Right ventricle myocardium superior (tissue), 1 donor: ENCODE measurements around the gene SLC66A1. TPM values are rescaled to one million over a fixed set of nuclear protein-coding genes. Genes with fewer than 3 reads are reported as not detected.
A peak's percentile ranks its signal among the peaks of the same experiment; 100 is the strongest.

ENCODE experiments used
- ATAC-seq: fragments of 200-7000 bp; cut with Tn5 transposase; one replicate; pipeline ENCODE4 v1.9.1; 2020; ENCODE audit warnings: mild to moderate bottlenecking; ENCODE audit not compliant: poor library complexity
- DNase-seq: peaks from one replicate; pipeline ENCODE4 v3.0.0-alpha.2; 2020
- intact Hi-C: fragments of 100-400 bp; cut with DNase I; formaldehyde crosslinking; loops from one replicate; pipeline ENCODE4 v1.11.2; 2022
- total RNA-seq: library from RNA; stranded (reverse); fragmentation: NEBNext Ultra II Directional; extraction: Animal tissue kit (Norgen Biotek cat#: 25700); gene quantifications from one replicate; pipeline ENCODE4 v1.2.1, GENCODE V29; 2021
- donor health status: DM: no; HTN: yes; CAD: no; lungs with severe emphysema.

Gene SLC66A1
- total RNA-seq, 1 donor from 2014 or later, result 5.8 TPM

DNA sequence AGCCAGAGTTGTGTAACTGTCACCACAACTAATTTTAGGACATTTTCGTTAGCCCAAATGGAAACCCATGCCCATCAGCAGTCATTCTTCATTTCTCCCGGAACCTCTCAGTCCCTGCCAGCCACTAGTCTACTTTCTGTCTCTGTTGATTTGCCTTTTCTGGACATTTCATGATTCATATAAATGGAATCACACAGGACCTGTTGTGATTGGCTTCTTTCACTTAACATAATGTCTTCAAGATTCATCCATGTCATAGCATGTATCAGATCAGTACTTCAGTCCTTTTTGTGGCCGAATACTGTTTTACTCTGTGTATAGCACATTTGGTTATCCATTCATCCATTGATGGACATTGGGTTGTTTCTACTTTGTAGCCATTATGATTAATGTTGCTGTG lies 7.1 kb downstream of the SLC66A1 start:
- intact Hi-C loops, result no loop called here
- DNase-seq, result no peak
- ATAC-seq, result no peak

DNA sequence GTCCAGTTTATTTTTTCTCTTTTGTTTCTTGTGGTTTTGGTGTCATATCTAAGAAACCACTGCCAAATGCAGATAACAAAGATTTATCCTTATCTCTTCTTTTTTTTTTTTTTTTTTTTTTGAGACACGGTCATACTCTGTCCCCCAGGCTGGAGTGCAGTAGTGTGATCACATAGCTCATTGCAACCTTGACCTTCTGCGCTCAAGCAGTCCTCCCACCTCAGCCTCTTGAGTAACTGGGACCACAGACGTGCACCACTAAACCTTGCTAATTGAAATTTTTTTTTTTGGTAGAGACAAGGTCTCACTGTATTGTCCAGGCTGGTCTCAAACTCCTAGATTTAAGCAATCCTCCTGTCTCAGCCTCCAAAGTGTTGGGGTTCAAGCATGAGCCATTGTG lies 8.9 kb downstream of the SLC66A1 start:
- DNase-seq (no peak), ATAC-seq (no peak)
- intact Hi-C loops, result no loop called here

DNA sequence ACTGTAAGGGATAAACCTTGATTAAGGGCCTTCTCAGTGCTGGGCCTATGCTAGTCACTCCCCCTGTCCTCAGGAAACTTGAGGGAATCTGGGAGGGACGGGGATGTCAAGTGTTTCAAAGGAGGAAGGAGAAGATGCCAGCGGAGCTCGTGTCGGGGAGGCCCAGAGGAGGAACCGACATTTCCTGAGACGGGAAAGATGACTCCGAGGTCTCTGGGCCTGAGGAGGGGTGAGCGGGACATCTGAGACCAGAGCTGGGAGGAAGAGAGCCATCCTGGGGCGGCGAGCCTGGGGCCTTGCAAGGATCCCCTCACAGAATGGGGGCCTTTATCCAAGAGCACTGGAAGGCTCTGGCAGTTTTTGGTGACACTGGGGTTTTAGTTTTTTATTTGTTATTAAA lies 10.4 kb downstream of the SLC66A1 start:
- intact Hi-C loops, result no loop called here
- DNase-seq, result no peak
- no peak for ATAC-seq

DNA sequence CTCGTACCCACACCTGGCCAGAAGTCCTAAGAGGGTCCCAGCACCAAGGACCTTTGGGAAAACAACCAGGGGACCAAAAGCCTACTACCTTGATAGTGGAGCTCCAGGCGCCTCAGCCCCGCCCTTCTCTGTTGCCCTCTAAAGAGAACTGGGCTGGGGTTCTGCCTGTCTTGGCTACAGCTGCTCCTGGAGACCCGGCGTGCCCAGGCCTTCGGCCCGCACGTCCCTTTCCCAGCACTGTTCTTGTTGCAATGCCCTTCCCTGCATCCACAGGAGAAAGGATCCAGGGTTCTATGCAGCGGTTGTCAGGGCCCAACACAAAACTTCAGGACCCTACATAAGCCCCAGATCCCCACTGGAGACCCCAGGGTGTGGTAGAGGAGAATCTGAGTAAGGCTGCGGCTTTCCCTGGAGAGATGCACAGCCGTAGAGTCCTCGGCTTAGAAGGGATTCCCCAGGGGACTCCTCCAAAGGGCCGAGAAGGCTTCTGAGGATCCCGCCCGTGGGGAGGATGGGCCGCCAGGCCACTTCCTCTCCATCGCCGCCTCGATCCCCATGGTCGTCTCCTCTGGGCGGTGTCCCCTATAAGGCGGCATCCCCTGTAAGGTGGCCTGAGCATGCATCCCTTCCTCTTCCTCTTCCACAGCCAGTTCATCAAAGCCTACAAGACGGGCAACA lies 12.0 kb downstream of the SLC66A1 start:
- ATAC-seq (no peak), DNase-seq (peak; percentile 36)
- intact Hi-C loops, result no loop called here

DNA sequence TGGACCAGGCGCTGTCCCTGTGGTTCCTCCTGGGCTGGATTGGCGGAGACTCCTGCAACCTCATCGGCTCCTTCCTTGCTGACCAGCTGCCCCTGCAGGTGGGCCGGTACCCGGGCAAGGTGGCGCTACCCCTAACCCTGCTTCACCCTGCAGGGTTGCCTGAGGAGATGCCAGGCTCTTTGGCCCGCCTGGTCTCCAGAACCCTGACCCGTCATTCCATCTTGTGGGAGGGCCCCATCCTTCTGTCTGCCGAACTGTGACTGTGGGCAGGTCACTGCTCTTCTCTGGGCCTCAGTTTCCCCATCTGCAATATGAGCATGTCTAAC lies 12.5 kb downstream of the SLC66A1 start:
- intact Hi-C loops, result no loop called here
- ATAC-seq (no peak), DNase-seq (no peak)

DNA sequence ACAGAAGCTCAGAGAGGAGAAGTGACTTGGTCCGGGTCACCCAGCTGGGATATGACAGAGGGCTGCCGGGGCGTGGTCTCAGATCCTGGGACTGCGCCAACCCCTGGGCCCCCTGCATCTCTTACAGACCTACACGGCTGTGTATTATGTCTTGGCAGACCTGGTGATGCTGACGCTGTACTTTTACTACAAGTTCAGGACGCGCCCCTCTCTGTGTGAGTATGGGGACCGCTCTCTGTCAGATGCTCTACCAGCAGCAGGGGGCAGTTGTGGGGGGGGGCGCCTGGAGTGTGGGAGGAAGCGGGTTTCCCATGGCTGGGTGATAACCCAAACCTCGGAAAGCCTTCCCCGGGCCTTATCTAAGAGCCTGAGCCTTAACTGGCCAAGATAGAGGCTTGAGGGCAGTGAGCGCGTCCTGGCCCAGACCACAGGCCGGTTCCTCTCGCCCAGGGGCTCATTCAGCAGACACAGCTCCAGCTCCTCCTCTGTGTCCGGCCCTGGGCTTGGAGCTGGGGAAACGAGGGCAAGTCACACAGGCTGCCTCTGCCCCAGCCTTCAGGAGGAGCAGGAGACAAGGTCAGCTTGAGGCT lies 13.3 kb downstream of the SLC66A1 start:
- peak; percentile 32 for DNase-seq
- no peak for ATAC-seq

DNA sequence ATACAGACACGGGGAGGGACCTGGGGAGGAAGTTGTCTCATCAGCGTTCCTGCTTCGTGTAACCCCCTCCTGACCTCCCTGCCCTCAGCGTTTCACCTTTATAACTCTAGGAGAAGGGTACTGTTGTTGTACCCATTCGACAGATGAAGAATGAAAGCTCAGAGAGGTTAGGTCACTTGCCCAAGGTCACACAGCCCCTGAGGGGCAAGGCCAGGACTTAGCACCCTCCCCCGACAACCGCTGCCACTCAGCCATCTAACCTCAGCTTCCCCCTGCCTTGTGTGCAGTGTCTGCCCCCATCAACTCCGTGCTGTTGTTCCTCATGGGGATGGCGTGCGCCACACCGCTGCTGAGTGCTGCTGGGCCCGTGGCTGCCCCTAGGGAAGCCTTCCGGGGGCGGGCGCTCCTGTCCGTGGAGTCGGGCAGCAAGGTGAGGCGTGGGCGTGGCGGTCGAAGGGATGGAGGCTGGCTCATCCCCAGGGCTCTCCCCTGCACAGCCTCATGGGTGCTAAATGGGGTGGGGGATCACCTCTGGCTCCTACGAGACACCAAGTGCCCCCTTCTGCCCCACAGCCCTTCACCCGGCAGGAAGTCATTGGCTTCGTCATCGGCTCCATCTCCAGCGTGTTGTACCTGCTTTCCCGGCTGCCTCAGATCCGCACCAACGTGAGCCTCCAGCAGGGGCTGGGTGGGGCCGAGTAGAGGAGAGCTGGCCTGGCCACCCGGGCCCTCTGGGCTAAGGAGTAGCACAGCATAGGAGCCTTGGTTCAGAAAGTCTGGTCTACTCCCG lies 14.0 kb downstream of the SLC66A1 start:
- peak; percentile 33 for DNase-seq
- intact Hi-C loops, result no loop called here
- no peak for ATAC-seq

More for the DNA sequence above, 13.3 kb downstream of the SLC66A1 start:
- intact Hi-C loops, result no loop called here

DNA sequence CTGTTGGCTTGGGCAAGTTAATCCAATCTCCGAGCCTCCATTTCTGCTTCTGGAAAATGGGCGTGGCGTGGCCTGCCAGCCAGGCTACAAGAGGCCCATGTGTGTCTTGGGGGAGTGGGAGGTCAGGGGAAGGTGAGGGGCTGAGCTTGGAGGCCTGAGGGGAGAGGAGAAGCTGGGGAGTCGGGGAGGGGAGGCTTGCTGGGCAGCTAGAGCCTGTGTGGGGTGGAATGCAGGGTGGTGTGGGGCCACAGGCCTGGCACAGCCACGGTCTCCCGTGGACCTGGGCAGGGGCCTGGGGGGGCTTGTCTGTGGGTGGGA lies 14.6 kb downstream of the SLC66A1 start:
- ATAC-seq (no peak), DNase-seq (no peak)
- intact Hi-C loops, result no loop called here

DNA sequence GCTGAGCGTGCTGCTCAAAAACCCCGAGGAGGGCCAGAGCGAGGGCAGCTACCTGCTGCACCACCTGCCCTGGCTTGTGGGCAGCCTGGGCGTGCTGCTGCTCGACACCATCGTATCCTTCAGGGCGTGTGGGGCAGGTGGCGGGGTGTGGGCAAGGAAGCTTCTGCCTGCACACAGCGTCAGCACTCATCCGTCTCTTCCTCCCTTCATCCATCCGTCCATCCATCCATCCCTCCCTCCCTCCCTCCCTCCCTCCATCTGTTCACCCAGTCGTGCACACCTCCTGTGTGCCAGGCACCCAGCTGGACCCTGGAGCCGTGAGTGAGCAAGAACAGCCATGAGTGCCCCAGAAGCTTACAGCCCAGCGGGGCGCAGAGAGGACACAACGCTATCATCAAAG lies 15.2 kb downstream of the SLC66A1 start:
- intact Hi-C loops, result no loop called here

DNA sequence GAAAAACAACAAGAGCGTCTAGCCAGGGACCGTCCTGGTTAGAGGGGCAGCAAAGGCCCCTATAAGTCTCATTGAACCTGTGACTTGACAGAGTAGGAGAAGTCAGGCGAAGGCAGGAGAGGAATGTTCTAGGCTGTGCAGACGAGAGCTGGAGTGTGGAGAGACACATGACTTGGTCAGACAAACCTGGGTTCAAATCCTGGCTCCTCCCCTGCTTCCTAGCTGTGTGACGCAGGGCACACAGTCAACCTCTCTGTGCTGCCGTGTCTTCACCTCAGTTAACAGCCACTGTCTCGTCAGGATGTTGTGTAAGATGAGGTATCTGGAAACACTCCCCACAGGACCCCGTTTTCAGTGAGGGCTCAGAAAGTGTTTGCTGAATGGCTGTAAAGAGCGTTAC lies 15.6 kb downstream of the SLC66A1 start:
- ATAC-seq (no peak), DNase-seq (no peak)
- intact Hi-C loops, result no loop called here

More for the DNA sequence above, 15.2 kb downstream of the SLC66A1 start:
- ATAC-seq (no peak), DNase-seq (peak; percentile 22)

DNA sequence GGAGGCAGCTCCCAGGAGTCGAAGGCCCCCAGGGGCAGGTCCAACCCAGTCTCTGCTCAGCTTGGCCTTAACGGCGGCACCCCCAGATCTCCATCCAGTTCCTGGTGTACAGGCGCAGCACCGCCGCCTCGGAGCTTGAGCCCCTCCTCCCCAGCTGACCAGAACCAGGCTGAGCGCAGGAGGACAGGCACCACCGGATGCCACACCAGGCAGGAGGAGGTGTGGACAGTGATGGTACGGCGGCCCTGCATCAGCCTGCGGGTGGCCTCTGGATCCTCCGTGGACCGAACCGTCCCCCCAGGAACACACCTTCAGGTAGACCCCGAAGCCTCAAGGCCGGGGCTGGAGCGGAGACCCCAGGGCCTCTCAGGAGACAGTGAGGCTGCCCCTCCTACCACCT lies 16.4 kb downstream of the SLC66A1 start:
- peak; percentile 27 for DNase-seq
- ATAC-seq, result no peak
- intact Hi-C loops, result no loop called here

DNA sequence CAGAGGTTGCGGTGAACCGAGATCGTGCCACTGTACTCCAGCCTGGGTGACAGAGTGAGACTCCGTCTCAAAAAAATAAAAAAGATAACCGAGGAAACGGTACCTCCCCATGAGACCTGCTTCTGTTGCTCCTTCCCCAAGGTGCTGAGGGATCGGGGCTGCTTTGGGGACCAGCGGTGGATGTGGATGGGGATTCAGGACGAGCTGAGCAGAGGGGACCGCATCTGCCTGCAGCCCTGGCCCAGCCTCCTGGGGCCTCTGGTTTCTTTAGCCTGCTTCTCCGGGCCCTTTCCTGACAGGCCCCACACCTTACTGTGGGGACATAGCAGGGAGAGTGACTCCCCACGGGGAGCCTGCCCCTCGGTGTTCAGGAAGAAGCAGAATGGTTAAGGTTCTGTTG lies 17.1 kb downstream of the SLC66A1 start:
- intact Hi-C loops, result no loop called here
- DNase-seq (peak; percentile 22), ATAC-seq (no peak)

DNA sequence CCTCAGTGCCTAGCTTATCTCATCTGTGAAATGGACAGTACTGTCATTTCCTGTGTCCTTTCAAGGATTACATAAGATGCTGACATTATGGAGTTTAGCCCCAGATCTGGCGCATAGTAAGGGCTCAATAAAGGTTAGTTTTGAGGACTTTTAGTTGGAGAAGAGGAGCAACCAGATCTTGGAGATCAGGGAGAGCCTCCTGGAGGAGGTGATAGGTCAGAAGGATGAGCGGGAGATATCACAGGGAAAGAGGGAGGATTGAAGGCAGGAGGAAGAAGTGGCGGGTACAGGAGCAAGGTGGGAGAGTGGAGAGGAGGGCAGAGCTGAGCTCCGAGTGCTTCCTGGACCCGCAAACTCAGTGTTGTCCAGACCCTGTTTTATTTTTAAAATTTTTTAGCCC lies 17.5 kb downstream of the SLC66A1 start:
- intact Hi-C loops, result no loop called here
- no peak for ATAC-seq
- DNase-seq, result no peak

DNA sequence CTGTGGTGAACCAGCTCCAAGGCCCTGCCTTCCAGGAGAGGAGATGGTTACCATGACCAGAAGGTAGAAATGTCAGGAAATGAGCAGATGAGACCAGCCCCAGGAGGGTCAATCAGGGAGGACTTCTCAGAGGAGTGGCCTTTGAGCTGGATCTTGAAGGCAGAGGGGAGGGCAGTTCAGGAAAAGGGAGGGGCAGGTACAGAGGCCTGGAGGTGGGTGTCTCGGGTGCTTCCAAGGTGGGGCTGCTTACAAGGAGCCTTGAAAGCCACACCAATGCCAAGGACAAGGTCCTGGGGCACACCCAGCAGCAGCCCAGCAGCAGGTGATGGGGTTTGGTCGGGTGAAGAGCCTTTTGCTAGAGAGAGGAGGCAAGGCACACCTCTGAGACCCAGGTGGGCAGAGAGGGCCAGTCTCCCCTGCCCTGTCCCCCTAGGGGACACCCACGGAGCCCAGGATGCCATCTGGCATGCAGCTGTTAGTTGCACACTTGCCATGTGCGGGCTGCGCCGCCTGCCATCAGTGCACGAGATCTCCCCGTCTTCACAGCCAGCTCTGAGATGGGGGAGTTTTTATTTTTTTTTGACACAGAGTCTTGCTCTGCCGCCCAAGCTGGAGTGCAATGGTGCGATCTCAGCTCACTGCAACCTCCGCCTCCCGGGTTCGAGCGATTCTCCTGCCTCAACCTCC lies 18.5 kb downstream of the SLC66A1 start:
- intact Hi-C loops, result no loop called here
- DNase-seq (no peak), ATAC-seq (no peak)

DNA sequence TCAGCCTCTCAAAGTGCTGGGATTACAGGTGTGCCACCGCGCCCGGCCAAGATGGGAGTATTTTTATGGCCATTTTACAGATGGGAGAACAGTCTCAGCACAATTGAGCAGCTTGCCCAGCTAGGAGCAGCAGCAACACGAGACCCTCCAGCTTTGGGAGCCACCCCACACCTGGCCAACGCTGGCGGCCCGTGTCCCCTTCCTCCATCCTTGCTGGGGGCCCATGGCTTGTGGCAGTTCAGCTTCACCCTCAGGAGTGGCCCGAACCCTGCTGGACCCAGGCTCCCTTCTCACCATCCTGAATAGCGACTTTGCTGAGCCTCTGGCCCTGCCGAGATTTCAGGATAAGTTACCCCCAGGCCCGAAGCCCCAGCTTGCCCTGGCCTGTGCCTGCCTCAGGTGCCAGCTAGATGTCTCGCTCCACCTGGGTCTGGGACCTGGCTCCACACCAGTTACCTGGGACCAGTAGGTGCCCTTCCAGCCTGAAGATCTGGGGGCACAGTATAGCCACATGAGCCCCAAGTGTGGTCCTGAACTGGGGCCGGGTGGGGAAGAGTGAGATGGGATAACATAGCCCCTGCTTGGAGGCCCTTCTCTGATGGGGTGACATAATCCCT lies 19.2 kb downstream of the SLC66A1 start:
- no peak for ATAC-seq
- intact Hi-C loops, result no loop called here
- DNase-seq, result no peak

DNA sequence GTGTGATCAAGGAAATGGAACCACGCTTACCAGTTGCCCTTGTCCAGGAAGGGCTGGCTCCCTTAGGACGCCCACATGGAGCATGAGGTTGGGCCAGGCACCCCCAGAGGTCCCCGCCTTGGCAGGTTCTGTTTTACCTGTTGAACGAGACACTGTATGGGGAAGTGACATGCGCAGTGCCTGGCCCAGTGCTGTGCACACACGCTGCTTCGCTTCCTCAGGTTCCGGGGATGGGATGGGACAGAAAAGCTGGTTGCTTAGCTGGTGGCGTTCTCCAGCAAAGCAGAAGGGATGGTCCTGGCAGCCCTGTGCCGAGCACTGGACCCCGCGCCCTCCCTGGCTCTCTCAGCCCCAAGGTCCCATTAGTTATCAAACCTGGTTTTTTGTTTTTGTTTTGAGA lies 20.7 kb downstream of the SLC66A1 start:
- intact Hi-C loops, result no loop called here
- ATAC-seq (no peak), DNase-seq (peak; percentile 38)

DNA sequence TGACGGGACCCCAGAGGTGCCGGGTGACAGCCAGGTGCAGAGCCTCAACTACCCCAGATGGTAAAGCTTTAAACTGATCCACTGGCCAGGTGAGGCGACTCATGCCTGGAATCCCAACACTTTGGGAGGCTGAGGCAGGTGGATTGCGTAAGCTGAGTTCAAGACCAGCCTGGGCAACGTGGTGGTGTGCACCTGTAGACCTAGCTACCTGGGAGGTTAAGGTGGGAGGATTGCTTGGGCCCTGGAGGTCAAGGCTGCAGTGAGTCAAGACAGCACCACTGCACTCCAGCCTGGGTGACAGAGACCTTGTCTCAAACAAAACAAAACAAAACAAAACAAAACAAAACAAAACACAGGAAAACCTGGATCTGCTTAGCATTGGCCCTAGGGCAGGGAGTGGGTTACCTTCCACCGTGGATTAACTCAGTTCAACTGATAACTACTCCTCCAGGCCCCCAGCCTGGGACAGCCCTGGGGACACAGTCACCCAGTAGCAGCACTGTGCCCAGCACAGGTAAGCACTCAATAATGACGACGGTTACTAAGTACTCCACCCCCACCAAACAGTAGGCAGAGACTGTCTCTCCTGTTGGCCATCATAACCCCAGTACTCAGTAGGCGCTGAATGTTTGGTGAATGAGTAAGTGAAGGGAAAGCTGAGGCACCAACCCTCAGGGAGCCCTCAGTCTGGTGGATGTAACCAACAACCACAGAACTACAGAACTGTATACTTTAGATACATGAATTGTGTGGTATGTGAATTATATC lies 21.6 kb downstream of the SLC66A1 start:
- intact Hi-C loops, result no loop called here
- peak; percentile 30 for DNase-seq
- no peak for ATAC-seq

DNA sequence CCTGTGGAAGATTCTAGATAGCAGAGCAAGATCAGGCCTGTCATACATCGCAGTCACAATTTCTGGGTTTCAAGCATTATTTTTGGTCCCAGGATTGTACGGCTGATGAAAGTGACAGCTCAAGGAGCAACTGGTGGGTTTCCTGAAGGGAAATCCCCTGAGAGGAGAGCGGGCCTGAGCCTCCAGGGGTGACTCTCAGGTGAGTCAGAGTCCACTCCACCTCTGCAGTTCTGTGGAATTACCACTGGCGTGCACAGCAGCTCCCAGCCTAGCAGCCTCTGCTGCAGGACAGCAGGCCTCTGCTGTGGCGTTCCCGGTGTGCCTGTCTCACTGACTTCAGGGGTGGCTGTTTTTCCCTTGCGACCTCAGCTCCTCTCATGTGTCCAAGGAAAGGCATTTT lies 24.4 kb downstream of the SLC66A1 start:
- DNase-seq (peak; percentile 41), ATAC-seq (no peak)
- intact Hi-C loops, result no loop called here

DNA sequence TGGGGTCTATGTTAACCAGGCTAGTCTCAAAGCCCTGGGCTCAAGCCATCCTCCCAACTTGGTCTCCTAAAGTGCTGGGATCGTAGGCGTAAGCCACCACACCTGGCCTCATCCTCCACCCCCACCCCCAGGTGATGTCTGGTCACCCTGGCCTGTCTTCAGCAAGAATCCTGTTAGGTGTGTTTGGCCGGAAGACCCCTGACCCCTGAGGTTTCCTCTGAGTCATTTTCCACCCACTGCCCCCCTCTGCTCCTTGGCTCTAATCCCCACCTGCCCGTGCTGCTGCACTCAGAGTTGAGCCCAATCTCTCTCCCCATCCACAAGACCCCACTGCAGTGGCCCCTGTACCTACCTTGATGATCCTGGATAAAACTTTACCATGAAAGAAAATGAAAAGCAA lies 25.2 kb downstream of the SLC66A1 start:
- intact Hi-C loops, result no loop called here
- no peak for DNase-seq
- no peak for ATAC-seq
